ENCODE measurements around the gene RAB11FIP3.

RAB11FIP3 gene

GRCh38 chr16:450385-450784 lies 24.9 kb downstream of the RAB11FIP3 start:
- no peak for TF ChIP-seq CTCF (conservative IDR thresholded peaks at IDR 0.05; ENCODE audit: low read depth, low read length)

DNA sequence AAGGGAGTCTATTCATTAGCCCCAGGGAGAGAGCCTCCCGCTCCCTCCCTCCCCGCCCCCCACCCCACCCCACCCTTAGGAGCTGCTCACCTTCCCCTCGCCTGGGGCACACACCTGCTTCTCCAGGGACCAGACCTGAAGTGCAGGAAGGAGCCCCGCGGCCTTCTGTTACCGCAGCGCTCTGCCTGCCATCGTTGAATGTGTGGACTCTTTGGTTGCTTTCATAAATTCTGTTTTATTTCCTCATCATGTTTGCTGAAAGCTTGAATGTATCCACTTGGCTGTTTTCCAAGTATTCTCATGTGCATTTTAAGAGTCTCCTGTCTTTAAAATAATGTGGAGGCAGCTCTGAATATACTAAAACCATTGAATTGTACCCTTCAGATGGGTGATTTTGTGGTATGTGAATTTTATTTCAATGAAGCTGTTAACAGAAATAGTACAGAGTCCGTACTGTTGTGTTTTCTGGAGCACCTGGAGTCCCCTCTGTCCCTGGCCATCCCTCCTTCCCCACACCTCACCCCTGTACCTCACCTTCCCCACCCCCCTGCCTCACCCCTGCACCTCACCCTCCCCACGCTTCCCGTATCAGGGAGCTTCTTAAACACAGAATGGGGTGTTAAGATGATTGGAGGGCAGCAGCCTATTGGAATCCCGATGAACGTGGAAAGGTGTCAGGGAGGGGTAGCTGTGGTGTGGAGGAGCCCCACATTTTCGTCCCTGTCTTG lies 25.5 kb downstream of the RAB11FIP3 start:
- no peak for DNase-seq (ENCODE audit: low read depth)
- no peak for TF ChIP-seq CTCF (conservative IDR thresholded peaks at IDR 0.05; ENCODE audit: low read depth, low read length)

More at GRCh38 chr16:450385-450784, 24.9 kb downstream of the RAB11FIP3 start:
- no peak for DNase-seq (ENCODE audit: low read depth)
- H3K4me3 ChIP-seq (ENCODE audit: low read length), result no peak overlapping the region

DNA sequence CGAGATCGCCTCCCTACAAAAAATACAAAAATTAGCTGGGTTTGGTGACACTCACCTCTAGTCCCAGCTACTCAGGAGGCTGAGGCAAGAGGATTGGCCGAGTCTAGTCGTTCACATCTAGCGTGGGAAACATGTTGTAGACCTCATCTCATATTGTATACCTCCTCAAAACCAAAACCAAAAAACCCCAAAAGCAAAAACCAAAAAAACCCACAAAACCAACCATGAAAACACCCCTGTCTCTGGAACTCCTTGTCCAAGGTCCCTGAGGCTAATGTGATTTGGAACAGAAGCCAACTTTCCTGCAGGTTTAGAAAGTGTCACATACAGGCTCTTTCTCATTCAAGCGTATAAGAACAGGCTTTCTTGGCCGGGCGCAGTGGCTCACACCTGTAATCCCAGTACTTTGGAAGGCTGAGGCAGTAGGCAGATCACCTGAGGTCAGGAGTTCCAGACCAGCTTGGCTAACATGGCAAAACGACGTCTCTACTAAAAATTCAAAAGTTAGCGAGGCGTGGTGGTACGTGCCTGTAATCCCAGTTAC lies 29.0 kb downstream of the RAB11FIP3 start:
- no peak for TF ChIP-seq CTCF (conservative IDR thresholded peaks at IDR 0.05; ENCODE audit: low read depth, low read length)
- H3K4me3 ChIP-seq (ENCODE audit: low read length), result no peak overlapping the region
- no peak for DNase-seq (ENCODE audit: low read depth)

More for the DNA sequence above, 25.5 kb downstream of the RAB11FIP3 start:
- no peak overlapping the region for H3K4me3 ChIP-seq (ENCODE audit: low read length)

- TF ChIP-seq CTCF (conservative IDR thresholded peaks at IDR 0.05; ENCODE audit: low read depth, low read length), result no peak
- no peak for DNase-seq (ENCODE audit: low read depth)
- H3K4me3 ChIP-seq (ENCODE audit: low read length), result no peak overlapping the region
Observed at GRCh38 chr16:455453-455852, 30.0 kb downstream of the RAB11FIP3 start.

DNA sequence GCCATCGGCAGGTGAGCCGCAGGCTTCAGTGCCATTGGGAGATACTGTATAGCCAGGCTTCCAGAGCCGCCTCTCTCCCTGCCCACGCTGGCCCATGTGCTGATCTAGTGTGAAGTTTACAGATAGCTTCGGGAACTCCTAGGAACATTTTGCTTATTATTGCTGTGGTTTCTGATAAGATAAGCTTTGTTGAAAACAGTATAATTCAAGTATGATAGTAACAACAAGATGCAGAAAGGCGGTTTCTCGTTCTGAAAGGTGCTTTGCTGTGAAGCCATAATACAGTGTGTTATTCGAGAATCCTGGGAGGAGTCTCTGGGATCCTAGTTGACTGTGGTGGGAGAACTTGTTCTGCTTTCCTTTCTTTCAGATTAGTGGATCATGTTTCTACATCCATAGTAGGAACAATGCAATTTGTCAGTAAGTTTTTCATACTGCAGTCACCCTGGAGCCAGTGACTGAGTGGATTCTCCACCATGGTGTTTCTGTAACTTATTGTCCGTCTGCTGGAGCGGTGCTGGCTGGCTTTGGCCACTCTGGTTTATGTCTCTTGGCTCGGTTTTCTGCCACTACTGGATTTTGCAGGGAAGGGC lies 31.5 kb downstream of the RAB11FIP3 start:
- TF ChIP-seq CTCF (conservative IDR thresholded peaks at IDR 0.05; ENCODE audit: low read depth, low read length), result no peak
- no peak for DNase-seq (ENCODE audit: low read depth)
- no peak overlapping the region for H3K4me3 ChIP-seq (ENCODE audit: low read length)

- TF ChIP-seq CTCF (conservative IDR thresholded peaks at IDR 0.05; ENCODE audit: low read depth, low read length), result no peak
- DNase-seq (ENCODE audit: low read depth), result no peak
- no peak overlapping the region for H3K4me3 ChIP-seq (ENCODE audit: low read length)
Observed at GRCh38 chr16:457732-458400, 32.4 kb downstream of the RAB11FIP3 start.
